Measurements from ENCODE around the gene SPRED3. TPM values are rescaled to one million over a fixed set of nuclear protein-coding genes. Genes with fewer than 3 reads are reported as not detected.

SPRED3 gene
- total and polyA plus RNA-seq, 9 of the 15 experiments (the other 6 are each of a cell fraction or from before 2014, with no cell fraction given), result 0.05 to 1.3 (median 0.36) TPM

- H3K27me3 ChIP-seq (ENCODE audit: control insufficient read depth in 2 of 2, insufficient read depth in 2 of 2, low read length in 2 of 2), result no peaks in the 10 kb centered on the region
- H3K79me2 ChIP-seq (ENCODE audit: control insufficient read depth, insufficient read depth, low read length), result peaks cover 17% of the 10 kb centered on the region; the same call in 2 of the 3 replicates
- H3K4me2 ChIP-seq (ENCODE audit: insufficient read depth, low read length), result peak within 1 kb of the TSS; percentile 85
- peak within 1 kb of the TSS; percentile 83 for H3K4me3 ChIP-seq
- BruUV-seq (replicated peaks), result TSS peak; percentile 63
- peak; percentile 99 to 100 (median 100) for DNase-seq (ENCODE audit: extremely low read depth in 1 of 4, low spot score in 3 of 4)
- peaks cover 6 to 33% of the 10 kb centered on the region in 2 experiments; a peak in 4 of 5 replicates for H3K4me1 ChIP-seq (replicated peaks in 1 of 2; ENCODE audit: control insufficient read depth in 2 of 2, insufficient read depth in 2 of 2, low read length in 2 of 2)
- peaks cover 3% of the 10 kb centered on the region for H3K9me1 ChIP-seq (ENCODE audit: control insufficient read depth, insufficient read depth, low read length)
- H4K20me1 ChIP-seq (replicated peaks; ENCODE audit: control insufficient read depth, insufficient read depth, low read length), result no peaks in the 10 kb centered on the region
- intact Hi-C loops (cut with micrococcal nuclease) (loop anchor here (1.0 to 5.0 kb wide), 2 partner anchors 38 to 549 kb away; no protein-coding TSS in a partner anchor), in situ Hi-C loops (cut with MboI) (loop anchor here (5.0 kb wide), 1 partner anchor 229 kb away; no protein-coding TSS in a partner anchor)
- ChIA-PET POLR2A (interaction anchor here (0.6 to 3.5 kb wide), 14 partner anchors 11 to 622 kb away, joined by 3 to 30 read pairs (median 4); partner anchors contain the start of genes GGN, PSMD8 and SPRED3), CTCF (ENCODE audit: low intra/inter-chr PET ratio) (interaction anchor here (0.6 to 2.0 kb wide), 9 partner anchors 38 to 548 kb away, joined by 3 to 12 read pairs (median 7); partner anchors contain the start of genes MRPS12 and SARS2)
- ATAC-seq, result peak; percentile 99
- H3K9ac ChIP-seq (ENCODE audit: insufficient read depth in 1 of 2, low read depth in 2 of 2, low read length in 2 of 2), result peak within 1 kb of the TSS; percentile 81 to 99
- H3K9me3 ChIP-seq (replicated peaks; ENCODE audit: control insufficient read depth, insufficient read depth, low read depth, low read length), result no peaks in the 10 kb centered on the region
- WGBS (ENCODE audit: insufficient coverage, low coverage, missing lambda C conversion rate), result under 1% methylated on average over 47 of the region's 82 CpGs
- H3K27ac ChIP-seq (ENCODE audit: extremely low read depth, low read depth, low read length), result peak within 1 kb of the TSS; percentile 89
- peak within 1 kb of the TSS; percentile 100 for H2AFZ ChIP-seq (ENCODE audit: low read depth, low read length)
- no peak for FAIRE-seq
- peaks cover 22% of the 10 kb centered on the region; the same call in 2 of the 3 replicates for H3K36me3 ChIP-seq (ENCODE audit: control insufficient read depth, insufficient read depth, low read length)
- TF ChIP-seq NELFE (IDR thresholded peaks at IDR 0.05; ENCODE audit: insufficient read depth, insufficient read length) (no peak), REST (IDR thresholded peaks at IDR 0.05; ENCODE audit: borderline replicate concordance) (peak; percentile 85), REST (CRISPR knock-in tag; IDR thresholded peaks at IDR 0.05; ENCODE audit: low read depth) (no peak; the same call in 1 of the 2 replicates), PATZ1 (CRISPR knock-in tag; IDR thresholded peaks at IDR 0.05; ENCODE audit: borderline replicate concordance) (no peak), KDM4B (IDR thresholded peaks at IDR 0.05; ENCODE audit: borderline replicate concordance in 2 of 2, low read depth in 1 of 2) (0 out of 4 replicates have a peak, but pooled peaks of 1 of the 2 experiments have one; percentile 33), POLR2H (tag; IDR thresholded peaks at IDR 0.05; ENCODE audit: low read depth) (no peak), MCM5 (IDR thresholded peaks at IDR 0.05; ENCODE audit: low read depth) (no peak)
These were observed 14.6 kb downstream of the SPRED3 start, which contains the start of gene FAM98C for GRCh38 chr19:38402967-38403674. TSS of gene FAM98C (plus strand) at chr19:38403093. CDS start at chr19:38403154, 61 bp downstream.
